OCI-M1 (cell line): Measurements from ENCODE around the gene GBX1.

Experiments used
- DNase-seq: peaks from one replicate; lab custom pipeline; 2025; lab: John Stamatoyannopoulos, UW

GBX1 gene

DNA sequence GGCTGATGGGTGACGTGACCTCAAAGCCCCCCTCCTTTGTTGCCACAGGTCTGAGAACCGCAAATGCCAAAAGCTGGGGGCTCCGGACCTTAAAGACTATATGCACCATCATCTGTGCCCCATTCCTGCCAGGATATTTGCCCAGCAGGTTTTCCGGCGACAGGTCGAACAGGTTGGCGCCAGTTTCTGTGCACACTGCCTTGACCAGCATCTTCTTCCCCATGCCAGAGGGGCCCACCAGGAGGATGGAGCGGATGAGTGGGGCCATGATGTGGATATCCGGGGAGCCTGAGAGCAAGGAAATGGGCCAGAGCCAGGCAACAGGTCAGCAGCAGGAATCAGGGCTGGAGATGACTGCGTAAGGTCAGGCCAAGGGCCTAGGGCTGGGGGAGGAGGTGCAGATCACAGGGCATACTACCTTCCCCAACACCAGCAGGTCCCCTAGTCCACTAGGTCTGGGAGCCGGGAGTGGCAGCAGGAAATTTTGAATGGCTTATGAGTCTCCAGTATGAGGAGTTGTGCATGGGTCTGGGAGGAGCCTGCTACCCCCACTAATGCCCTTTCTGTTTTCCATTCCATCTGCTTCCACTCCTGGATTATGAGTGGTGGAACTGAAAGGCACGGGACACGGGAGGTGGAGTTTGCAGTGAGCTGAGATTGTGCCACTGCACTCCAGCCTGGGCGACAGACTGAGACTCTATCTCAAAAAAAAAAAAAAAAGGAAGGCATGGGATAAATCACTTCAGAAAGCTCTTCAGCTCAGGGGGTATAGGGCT is 25.9 kb upstream of the GBX1 start:
- no peak for DNase-seq

- no peak for DNase-seq
Measured at GRCh38 chr7:151192002-151192539, 24.6 kb upstream of the GBX1 start.

DNA sequence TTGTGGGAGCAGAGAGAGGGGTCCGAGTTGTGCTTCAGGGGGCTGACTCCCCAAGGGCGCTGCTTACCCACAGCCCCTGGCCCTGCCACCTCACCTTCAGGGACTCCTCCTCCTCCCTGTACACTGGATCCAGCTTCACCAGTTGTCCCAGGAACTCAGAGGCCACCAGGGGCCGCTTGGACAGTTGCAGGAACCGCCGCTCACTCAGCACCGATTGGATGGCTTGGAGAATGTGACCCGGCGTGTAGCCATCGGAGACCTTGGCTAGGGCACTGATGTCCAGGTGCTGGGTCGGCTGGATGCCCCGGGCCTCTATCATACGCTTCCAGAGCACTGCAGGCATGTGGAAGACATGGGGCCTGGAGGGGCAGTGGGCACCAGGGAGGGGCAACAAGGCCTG is 24.1 kb upstream of the GBX1 start:
- no peak for DNase-seq

- no peak for DNase-seq
Measured at GRCh38 chr7:151189038-151189437, 21.5 kb upstream of the GBX1 start.

DNA sequence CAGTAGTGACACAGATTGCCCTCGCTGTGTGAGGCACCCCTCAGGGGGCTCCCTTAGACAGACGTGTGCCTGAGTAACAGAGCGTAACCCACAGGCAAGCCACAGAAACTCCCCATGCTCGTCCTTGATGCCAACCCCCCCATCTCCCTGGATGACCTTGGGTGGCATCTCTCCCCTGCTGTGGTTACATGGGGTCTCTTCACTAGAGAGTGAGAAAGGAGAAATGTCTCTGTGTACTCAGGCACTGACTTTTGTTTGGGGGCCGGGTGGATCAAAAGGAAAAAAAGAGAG is 20.7 kb upstream of the GBX1 start:
- no peak for DNase-seq

- no peak for DNase-seq
Measured at GRCh38 chr7:151187409-151188251, 20.1 kb upstream of the GBX1 start.

- no peak for DNase-seq
Measured at GRCh38 chr7:151186640-151187408, 19.3 kb upstream of the GBX1 start, which contains the start of gene ASB10. Gene ASB10 (minus strand): TSS chr7:151187250. CDS start chr7:151187130, 120 bp downstream.

- no peak for DNase-seq
Measured at GRCh38 chr7:151185762-151186639, 18.5 kb upstream of the GBX1 start.

GRCh38 chr7:151181011-151181431 is 13.5 kb upstream of the GBX1 start:
- no peak for DNase-seq

DNA sequence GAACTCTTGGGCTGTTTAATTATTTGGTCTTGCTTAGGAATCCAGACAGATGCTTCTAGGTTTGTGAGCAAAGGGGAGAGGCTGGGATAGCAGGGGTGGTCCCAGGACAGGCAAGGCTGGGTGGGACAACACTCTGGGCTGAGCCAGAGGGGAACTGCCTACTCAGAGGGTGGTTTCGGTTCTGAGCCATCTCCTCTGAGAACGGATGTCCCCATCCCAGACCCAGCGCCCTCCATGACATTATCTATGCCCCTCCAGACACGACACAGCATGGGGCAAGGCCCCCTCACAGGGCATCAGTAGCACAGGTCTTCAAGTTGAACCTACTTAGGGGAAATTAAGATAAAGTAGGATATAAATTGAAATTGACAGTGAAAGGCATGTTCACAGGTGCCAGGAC is 12.5 kb upstream of the GBX1 start:
- DNase-seq: no peak

- no peak for DNase-seq
Measured at GRCh38 chr7:151179287-151179860, 11.9 kb upstream of the GBX1 start.

- no peak for DNase-seq
Measured at GRCh38 chr7:151178831-151179230, 11.3 kb upstream of the GBX1 start.

- DNase-seq: no peak
Measured at GRCh38 chr7:151178236-151178635, 10.7 kb upstream of the GBX1 start.

GRCh38 chr7:151177310-151177709 is 9.8 kb upstream of the GBX1 start:
- DNase-seq: no peak

DNA sequence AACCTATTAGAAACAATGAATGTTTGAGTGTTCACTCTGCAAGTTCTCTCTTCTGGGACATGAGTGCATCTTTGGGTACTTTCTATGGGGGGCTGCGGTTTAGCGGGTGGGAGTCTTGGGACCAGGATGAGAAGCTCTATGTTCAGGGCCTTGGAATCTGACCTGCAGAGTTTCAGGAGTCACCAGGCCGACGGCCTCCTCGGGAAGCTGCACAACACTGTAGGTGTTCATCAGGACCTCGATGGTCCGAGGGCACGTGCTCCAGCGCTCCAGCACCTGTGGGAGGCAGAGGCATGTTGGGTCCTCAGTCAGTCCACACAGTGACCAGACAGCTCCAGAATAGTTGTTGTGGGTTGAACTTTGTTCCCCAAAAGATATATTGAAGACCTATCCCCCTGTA is 8.9 kb upstream of the GBX1 start:
- no peak for DNase-seq

GRCh38 chr7:151175793-151176311 is 8.4 kb upstream of the GBX1 start:
- no peak for DNase-seq

- DNase-seq: no peak
Measured at GRCh38 chr7:151175047-151175792, 7.7 kb upstream of the GBX1 start.

DNA sequence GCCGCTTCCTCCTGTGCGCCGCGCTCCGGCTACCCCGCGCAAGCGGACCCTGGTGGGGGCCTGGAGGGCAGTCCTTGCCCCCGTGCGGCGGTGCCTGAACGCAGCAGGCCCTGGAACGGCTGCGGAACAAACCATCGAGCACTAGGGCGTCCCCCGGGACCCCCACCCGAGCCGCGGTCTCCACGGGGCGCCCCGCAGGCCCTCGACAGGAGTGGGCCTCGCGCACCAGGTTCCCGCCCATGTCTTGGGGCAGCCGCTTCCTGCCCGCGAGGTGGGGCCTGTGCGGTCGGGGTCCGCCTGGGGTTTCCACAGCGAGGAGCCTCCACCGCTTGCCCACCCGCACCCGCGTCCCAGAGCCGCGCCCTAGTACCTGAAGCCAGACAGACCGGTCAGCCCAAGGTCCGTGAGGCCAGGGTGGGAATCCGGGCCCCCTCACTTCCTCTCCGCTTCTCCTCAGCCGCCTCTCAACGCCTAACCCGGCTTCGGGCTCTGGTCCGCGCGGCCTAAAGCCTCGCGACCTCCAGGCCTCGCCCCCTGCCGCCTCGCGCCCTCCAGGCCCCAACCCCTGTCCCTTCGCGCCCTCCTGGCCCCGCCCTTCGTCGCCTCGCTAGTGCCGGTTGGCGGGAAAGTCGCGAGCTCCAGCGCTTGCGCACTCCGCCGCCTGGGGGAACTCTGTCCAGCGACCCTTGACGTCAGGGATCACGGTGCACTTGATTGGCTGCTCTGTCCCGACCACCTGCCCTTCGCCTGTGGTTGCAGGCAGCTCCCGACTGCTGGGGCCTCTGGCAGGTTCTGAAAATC is 7.0 kb upstream of the GBX1 start:
- no peak for DNase-seq
